Activated T-helper 17 cell treated with anti-CD3 and anti-CD28 coated beads, Interleukin-2, amount 50 U/mL, for 72 hours (primary cell): Measurements from ENCODE around the gene COTL1. TPM values are rescaled to one million over a fixed set of nuclear protein-coding genes. Genes with fewer than 3 reads are reported as not detected.

Experiments
- ATAC-seq: fragments of 150-1000 bp; cut with Tn5 transposase; replicated peaks from 2 replicates; pipeline ENCODE4 v1.10.0; 2021; ENCODE audit warnings: mild to moderate bottlenecking, moderate library complexity
- H3K27ac Mint-ChIP-seq: one replicate; pipeline ENCODE4 v1.8.0; 2022; ENCODE audit warnings: mixed read lengths
- H3K27me3 Mint-ChIP-seq: one replicate; pipeline ENCODE4 v1.8.0; 2022; ENCODE audit warnings: mixed read lengths
- H3K36me3 Mint-ChIP-seq: one replicate; pipeline ENCODE4 v1.8.0; 2022; ENCODE audit warnings: low read depth, mild to moderate bottlenecking, mixed read lengths
- H3K4me1 Mint-ChIP-seq: one replicate; pipeline ENCODE4 v1.8.0; 2022; ENCODE audit warnings: mixed read lengths
- H3K4me3 Mint-ChIP-seq: one replicate; pipeline ENCODE4 v1.8.0; 2022; ENCODE audit warnings: mild to moderate bottlenecking, mixed read lengths
- H3K9me3 Mint-ChIP-seq: one replicate; pipeline ENCODE4 v1.8.0; 2022; ENCODE audit warnings: mixed read lengths
- total RNA-seq, 2 donors: library from RNA; stranded (reverse); gene quantifications; one replicate each; pipeline ENCODE4 v1.2.3, GENCODE V29; 2022

COTL1 gene
- total RNA-seq, 2 donors from 2014 or later = 250 to 505 TPM

DNA sequence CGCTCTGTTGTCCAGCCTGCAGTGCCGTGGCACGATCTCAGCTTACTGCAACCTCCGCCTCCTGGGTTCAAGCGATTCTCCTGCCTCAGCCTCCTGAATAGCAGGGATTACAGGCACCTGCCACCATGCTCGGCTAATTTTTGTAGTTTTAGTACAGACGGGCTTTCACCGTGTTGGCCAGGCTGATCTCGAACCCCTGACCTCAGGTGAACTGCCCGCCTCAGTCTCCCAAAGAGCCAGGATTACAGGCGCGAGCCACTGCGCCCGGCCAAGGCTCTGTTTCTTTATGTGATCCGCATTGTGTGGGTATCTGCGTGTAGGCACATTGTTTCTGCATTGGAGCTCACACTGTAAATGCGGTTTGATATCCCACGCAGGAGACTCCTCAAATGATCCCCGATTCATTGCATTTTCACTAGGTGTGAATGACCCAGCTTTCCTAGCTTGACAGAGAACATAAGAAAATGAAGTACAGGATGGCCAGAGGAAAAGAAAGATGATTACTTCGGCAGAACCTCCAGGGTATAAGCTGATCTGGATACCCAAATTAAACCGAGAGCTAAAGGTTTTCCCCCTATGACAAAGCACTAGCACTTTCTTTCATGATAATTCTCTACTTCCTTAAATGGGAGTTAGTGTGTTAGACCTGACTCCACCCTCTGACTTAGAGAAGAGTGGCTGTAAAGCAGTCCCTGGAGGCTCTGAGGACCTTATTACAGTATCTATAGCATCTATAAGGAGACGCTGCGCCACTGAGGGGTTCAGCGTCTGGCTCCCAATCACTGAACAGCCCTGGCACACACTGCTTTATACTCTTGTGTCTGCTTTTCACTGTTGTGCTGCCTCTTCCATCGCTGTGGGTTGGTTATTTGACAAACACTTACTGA lies 17.3 kb downstream of the COTL1 start:
- H3K36me3 Mint-ChIP-seq = peaks cover 38% of the 10 kb centered on the region
- H3K4me3 Mint-ChIP-seq = peak overlapping the region; percentile 98
- peaks cover 67% of the 10 kb centered on the region for H3K4me1 Mint-ChIP-seq
- H3K27ac Mint-ChIP-seq = peak overlapping the region; percentile 98
- H3K27me3 Mint-ChIP-seq = no peaks in the 10 kb centered on the region
- ATAC-seq = peak; percentile 64
- no peaks in the 10 kb centered on the region for H3K9me3 Mint-ChIP-seq

DNA sequence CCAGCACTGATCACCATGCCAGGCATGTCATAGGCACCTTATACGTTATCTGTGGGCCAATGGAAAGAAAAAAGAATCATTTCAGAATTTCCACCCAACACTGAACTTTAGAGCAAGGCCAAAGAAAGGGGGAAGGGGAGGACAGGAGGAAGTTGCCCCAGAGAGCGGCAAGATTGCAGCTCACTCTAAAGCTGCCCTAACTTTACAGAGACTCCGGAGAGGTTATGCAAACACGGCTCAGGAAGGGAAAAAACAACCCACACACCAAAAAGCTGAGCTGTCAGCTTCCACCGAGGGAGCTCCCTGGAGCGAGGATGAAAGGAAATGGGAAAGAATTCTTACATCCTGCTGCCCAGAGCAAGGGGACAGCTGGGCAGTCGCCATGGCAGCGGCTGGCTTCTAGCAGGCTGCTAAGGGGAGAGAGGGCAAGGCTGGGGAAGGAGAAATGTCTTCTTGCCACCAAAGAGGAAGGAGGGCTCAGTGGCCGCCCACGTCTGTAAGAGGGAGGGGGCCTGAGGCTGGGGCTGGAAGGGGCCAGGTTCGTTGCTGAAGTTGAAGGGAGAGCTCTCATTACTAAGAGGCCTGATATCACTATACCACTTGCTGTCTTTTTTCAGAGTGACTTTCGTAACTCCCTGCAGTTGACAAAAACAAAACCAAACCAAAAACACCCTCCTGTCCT lies 18.2 kb downstream of the COTL1 start:
- H3K27ac Mint-ChIP-seq = peak overlapping the region; percentile 98
- H3K36me3 Mint-ChIP-seq = peaks cover 43% of the 10 kb centered on the region
- peaks cover 71% of the 10 kb centered on the region for H3K4me1 Mint-ChIP-seq
- peak overlapping the region; percentile 98 for H3K4me3 Mint-ChIP-seq
- peak; percentile 53 for ATAC-seq
- no peaks in the 10 kb centered on the region for H3K9me3 Mint-ChIP-seq
- no peaks in the 10 kb centered on the region for H3K27me3 Mint-ChIP-seq

DNA sequence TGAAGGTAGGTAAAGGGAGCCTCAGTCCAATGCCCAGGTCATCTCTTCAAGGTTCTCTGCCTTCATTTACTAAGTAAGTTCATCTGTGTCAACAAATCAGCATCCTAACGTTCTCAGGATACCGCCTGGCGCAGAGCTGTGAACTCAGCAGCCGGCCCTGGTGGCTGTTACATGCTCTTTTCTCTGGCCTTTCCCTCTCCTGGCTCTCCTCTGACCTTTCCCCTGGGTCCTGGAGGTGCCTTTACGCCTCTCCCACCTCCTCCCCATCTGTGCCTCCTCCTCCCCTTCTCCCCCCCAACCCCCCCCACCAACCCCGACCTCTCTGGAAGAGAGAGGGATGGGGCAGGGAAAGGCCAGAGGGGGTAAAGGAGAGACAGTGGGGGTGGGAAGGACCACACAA lies 19.5 kb downstream of the COTL1 start:
- Mint-ChIP-seq H3K9me3 (no peaks in the 10 kb centered on the region), H3K36me3 (peaks cover 45% of the 10 kb centered on the region)

DNA sequence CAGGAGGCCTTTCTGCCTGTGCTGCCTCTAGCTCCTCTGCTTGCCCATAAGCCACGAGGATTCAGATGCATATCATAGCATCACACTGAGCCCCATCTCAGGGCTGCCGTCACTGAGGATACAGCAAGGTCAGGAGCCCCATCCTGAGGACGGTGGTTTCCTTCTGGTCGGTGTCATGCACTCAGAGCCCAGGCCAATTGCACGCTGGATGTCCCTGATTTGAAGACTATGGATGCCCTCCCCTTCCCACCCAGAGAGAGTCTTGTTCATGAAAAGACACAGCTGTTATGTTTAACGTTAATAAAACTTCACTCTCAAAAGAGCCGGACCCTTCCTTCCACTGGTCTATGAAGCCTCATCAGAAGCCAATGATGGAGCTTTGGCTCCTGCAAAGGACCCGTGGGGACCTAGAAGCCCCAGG lies 19.9 kb downstream of the COTL1 start:
- Mint-ChIP-seq H3K4me3 (peak overlapping the region; percentile 98), H3K4me1 (peaks cover 67% of the 10 kb centered on the region), H3K27me3 (no peaks in the 10 kb centered on the region), H3K9me3 (no peaks in the 10 kb centered on the region), H3K36me3 (peaks cover 44% of the 10 kb centered on the region), H3K27ac (peak overlapping the region; percentile 96)
- peak; percentile 23 for ATAC-seq

More for the DNA sequence above, 19.5 kb downstream of the COTL1 start:
- peak overlapping the region; percentile 98 for H3K4me3 Mint-ChIP-seq
- peak overlapping the region; percentile 96 for H3K27ac Mint-ChIP-seq
- H3K4me1 Mint-ChIP-seq = peaks cover 71% of the 10 kb centered on the region
- ATAC-seq = no peak
- no peaks in the 10 kb centered on the region for H3K27me3 Mint-ChIP-seq

DNA sequence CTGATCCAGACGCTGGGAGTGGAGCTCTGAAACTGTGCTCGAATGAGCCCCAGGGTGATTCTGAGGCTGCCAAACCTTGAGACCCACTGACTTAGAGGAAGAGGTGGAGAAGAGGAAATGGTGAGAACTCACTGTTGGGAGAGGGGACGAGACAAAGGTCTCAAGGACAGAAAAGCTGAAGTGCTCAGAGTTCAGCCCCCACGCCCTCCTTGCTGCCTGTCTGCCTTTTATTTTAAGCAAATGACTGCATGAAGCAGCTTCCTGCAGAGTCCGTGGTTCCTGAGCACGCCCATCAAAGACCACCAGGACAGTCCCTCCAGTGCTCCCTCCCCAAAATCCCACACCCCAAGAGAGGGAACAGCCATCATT lies 20.4 kb downstream of the COTL1 start:
- Mint-ChIP-seq H3K4me3 (peak overlapping the region; percentile 98), H3K9me3 (no peaks in the 10 kb centered on the region), H3K27ac (peak overlapping the region; percentile 96), H3K36me3 (peaks cover 45% of the 10 kb centered on the region), H3K4me1 (peaks cover 65% of the 10 kb centered on the region), H3K27me3 (no peaks in the 10 kb centered on the region)
- no peak for ATAC-seq

DNA sequence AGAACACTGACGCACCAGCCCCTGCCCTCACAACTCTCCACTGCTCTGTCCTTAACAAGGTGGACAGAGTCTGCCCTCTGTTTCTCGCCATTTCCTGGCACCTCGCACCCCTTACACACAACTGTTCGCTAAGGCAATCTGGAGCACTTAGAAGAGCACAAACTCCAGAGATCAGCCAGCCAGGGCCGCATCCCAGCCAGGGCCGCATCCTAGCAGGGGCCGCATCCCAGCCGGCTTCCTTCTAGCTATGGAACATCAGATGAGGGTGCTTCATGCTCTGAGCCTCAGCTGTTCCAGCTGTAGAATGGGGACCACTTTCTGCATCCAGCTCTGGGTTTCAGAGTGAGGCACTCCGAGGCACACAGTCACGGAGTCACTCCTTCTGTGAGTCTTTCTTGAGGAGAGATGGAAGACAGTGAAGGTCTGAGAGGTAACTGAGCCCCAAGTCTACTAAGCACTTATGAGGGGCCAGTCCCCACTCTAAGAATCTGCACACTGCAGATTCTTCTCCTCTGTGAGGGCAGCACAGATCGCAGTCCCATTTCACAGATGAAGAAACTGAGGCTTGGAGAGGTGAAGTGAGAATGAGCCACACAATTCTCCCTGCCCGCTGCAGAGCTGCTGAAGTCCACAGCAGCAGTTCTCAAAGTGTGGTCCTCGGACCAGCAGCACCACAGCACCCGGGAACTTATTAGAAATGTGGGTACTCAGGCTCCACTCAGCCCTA lies 20.9 kb downstream of the COTL1 start:
- Mint-ChIP-seq H3K27ac (peak overlapping the region; percentile 96), H3K36me3 (peaks cover 51% of the 10 kb centered on the region), H3K27me3 (no peaks in the 10 kb centered on the region), H3K4me1 (peaks cover 63% of the 10 kb centered on the region), H3K4me3 (peak overlapping the region; percentile 98), H3K9me3 (no peaks in the 10 kb centered on the region)
- no peak for ATAC-seq

DNA sequence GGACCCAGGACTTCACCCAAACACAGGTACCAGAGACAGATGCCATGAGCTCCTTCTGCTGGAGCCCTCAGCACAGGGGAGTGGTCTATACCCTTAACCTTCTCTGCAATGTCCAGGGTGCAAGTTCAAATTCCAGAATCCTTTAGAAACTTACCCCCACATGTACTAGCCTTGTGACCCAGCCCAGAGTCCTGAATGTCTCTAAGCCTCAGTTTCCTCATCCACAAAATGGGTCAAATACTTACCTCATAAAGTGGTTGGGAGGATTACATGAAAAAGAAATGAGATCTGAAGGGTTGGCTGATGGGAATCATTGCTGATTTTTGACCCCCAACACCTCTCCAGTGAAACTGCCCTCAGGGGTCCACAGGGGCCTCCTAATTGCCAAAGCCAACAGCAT lies 21.7 kb downstream of the COTL1 start:
- H3K9me3 Mint-ChIP-seq = no peaks in the 10 kb centered on the region
- no peaks in the 10 kb centered on the region for H3K27me3 Mint-ChIP-seq
- peaks cover 57% of the 10 kb centered on the region for H3K4me1 Mint-ChIP-seq
- no peak for ATAC-seq
- H3K27ac Mint-ChIP-seq = peak overlapping the region; percentile 96
- H3K4me3 Mint-ChIP-seq = peak overlapping the region; percentile 98
- H3K36me3 Mint-ChIP-seq = peaks cover 51% of the 10 kb centered on the region

- Mint-ChIP-seq H3K9me3 (no peaks in the 10 kb centered on the region), H3K27ac (peak overlapping the region; percentile 96), H3K27me3 (no peaks in the 10 kb centered on the region), H3K4me3 (peak overlapping the region; percentile 98), H3K36me3 (peaks cover 60% of the 10 kb centered on the region), H3K4me1 (peaks cover 54% of the 10 kb centered on the region)
- ATAC-seq = peak; percentile 25
Observed at GRCh38 chr16:84595052-84595481, 22.8 kb downstream of the COTL1 start.

DNA sequence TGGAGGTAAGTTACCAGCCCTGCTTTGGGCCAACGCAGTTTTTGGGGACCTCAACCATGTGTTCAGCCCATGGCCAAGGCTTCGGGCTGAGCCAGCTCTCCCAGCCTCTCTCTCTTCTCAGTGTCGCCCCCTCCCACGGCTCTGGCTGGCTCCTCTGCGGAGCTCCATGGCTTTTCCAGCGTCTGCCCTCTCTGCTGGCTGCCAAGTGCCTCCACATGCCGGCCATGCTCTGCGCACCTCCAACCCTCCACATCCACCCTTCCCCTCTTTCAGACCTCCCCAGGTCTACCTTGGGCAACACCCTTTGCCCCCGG lies 23.2 kb downstream of the COTL1 start:
- Mint-ChIP-seq H3K27me3 (no peaks in the 10 kb centered on the region), H3K4me3 (peak overlapping the region; percentile 98), H3K27ac (peak overlapping the region; percentile 96), H3K36me3 (peaks cover 62% of the 10 kb centered on the region), H3K9me3 (no peaks in the 10 kb centered on the region), H3K4me1 (peaks cover 50% of the 10 kb centered on the region)
- peak; percentile 2 for ATAC-seq

- Mint-ChIP-seq H3K4me3 (peak overlapping the region; percentile 98), H3K27me3 (no peaks in the 10 kb centered on the region), H3K36me3 (peaks cover 66% of the 10 kb centered on the region), H3K4me1 (peaks cover 44% of the 10 kb centered on the region), H3K27ac (peak overlapping the region; percentile 96), H3K9me3 (no peaks in the 10 kb centered on the region)
- peak; percentile 68 for ATAC-seq
Observed at GRCh38 chr16:84593825-84594724, 23.8 kb downstream of the COTL1 start.

DNA sequence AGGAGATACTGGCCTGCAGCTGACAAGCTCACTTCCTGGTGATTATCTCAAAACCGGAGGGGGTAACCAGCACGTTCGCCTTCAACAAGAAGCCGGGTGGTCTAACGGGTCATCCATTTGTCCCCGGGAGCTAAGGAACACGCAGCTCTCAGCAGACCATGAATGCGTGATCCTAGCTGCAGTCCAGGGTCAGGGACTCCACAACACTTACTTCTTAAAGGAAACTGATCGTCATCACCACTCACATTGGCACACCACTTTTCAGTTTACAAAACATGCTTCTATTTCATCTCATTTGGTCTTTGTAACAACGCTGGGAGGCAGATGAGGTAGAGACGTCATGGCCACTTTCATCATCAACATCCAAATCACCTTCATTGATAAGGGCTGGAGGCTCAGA lies 25.2 kb downstream of the COTL1 start:
- Mint-ChIP-seq H3K27ac (peak overlapping the region; percentile 34), H3K27me3 (no peaks in the 10 kb centered on the region), H3K4me3 (peak overlapping the region; percentile 17)

GRCh38 chr16:84589975-84590719 lies 27.7 kb downstream of the COTL1 start:
- no peak overlapping the region for H3K27ac Mint-ChIP-seq
- H3K36me3 Mint-ChIP-seq = peaks cover 86% of the 10 kb centered on the region

More for the DNA sequence above, 25.2 kb downstream of the COTL1 start:
- H3K36me3 Mint-ChIP-seq = peaks cover 78% of the 10 kb centered on the region
- no peaks in the 10 kb centered on the region for H3K9me3 Mint-ChIP-seq
- peaks cover 36% of the 10 kb centered on the region for H3K4me1 Mint-ChIP-seq
- no peak for ATAC-seq

DNA sequence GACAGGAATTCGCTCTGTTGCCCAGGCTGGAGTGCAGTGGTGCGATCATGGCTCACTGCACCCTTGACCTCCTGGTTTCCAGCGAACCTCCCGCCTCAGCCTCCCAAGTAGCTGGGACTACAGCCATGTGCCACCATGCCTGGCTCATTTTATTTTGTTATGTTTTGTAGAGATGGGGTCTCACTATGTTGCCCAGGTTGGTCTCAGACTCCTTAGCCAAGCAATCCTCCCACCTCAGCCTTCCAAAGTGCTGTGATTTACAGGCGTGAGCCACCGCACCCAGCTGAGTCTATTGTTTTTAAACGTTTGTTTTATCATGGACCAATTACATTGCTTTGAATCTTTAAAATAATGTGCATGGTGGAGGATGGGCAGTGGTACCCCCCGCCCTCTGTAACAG lies 28.9 kb downstream of the COTL1 start:
- Mint-ChIP-seq H3K9me3 (no peaks in the 10 kb centered on the region), H3K27me3 (no peaks in the 10 kb centered on the region), H3K36me3 (peaks cover 88% of the 10 kb centered on the region), H3K4me3 (no peak overlapping the region), H3K4me1 (peaks cover 11% of the 10 kb centered on the region), H3K27ac (no peak overlapping the region)
- no peak for ATAC-seq

More at GRCh38 chr16:84589975-84590719, 27.7 kb downstream of the COTL1 start:
- ATAC-seq = no peak
- Mint-ChIP-seq H3K4me3 (no peak overlapping the region), H3K4me1 (peaks cover 20% of the 10 kb centered on the region), H3K9me3 (no peaks in the 10 kb centered on the region), H3K27me3 (no peaks in the 10 kb centered on the region)
